HEK293 (cell line): ENCODE results near the gene HAT1.

ENCODE experiments used
- BCL11A ChIP-seq: fragments of 450-650 bp; formaldehyde crosslinking; IDR thresholded peaks from 2 replicates; pipeline ENCODE4 v1.5.1; 2016; ENCODE audit warnings: low read depth, missing biosample characterization, missing genetic modification characterization
- EGR2 ChIP-seq: fragments of 450-650 bp; formaldehyde crosslinking; IDR thresholded peaks from 2 replicates; pipeline ENCODE4 v1.5.1; 2016; ENCODE audit warnings: low read depth, missing biosample characterization, missing genetic modification characterization
- GLI2 ChIP-seq: fragments of 450-650 bp; formaldehyde crosslinking; IDR thresholded peaks from 2 replicates; pipeline ENCODE4; 2017; ENCODE audit warnings: missing biosample characterization, missing genetic modification characterization, low read depth, borderline replicate concordance
- KLF16 ChIP-seq: fragments of 450-650 bp; formaldehyde crosslinking; IDR thresholded peaks from 2 replicates; pipeline ENCODE4 v1.5.1; 2017; ENCODE audit warnings: missing biosample characterization, missing genetic modification characterization
- OSR2 ChIP-seq: fragments of 450-650 bp; formaldehyde crosslinking; IDR thresholded peaks from 2 replicates; pipeline ENCODE4 v1.5.1; 2016; ENCODE audit warnings: missing biosample characterization, missing genetic modification characterization
- RBAK ChIP-seq: fragments of 450-650 bp; formaldehyde crosslinking; IDR thresholded peaks from 2 replicates; pipeline ENCODE4 v1.5.1; 2016; ENCODE audit warnings: missing biosample characterization, missing genetic modification characterization
- SP7 ChIP-seq: fragments of 450-650 bp; formaldehyde crosslinking; IDR thresholded peaks from 2 replicates; pipeline ENCODE4 v1.5.1; 2016; ENCODE audit warnings: missing biosample characterization, missing genetic modification characterization
- WT1 ChIP-seq: fragments of 450-650 bp; formaldehyde crosslinking; IDR thresholded peaks from 2 replicates; pipeline ENCODE4 v1.5.1; 2016; ENCODE audit warnings: missing biosample characterization, missing genetic modification characterization
- ZBTB48 ChIP-seq: fragments of 450-650 bp; formaldehyde crosslinking; IDR thresholded peaks from 2 replicates; pipeline ENCODE4 v1.5.1; 2016; ENCODE audit warnings: missing biosample characterization, missing genetic modification characterization
- ZBTB7A ChIP-seq: fragments of 450-650 bp; formaldehyde crosslinking; IDR thresholded peaks from 2 replicates; pipeline ENCODE4 v1.5.1; 2016; ENCODE audit warnings: low read depth, missing biosample characterization, missing genetic modification characterization
- ZEB2 ChIP-seq: fragments of 450-650 bp; formaldehyde crosslinking; IDR thresholded peaks from 2 replicates; pipeline ENCODE4 v1.5.1; 2016; ENCODE audit warnings: missing biosample characterization, missing genetic modification characterization
- ZNF155 ChIP-seq: fragments of 450-650 bp; formaldehyde crosslinking; IDR thresholded peaks from 2 replicates; pipeline ENCODE4 v1.5.1; 2016; ENCODE audit warnings: missing biosample characterization, missing genetic modification characterization
- ZNF311 ChIP-seq: fragments of 450-650 bp; formaldehyde crosslinking; IDR thresholded peaks from 2 replicates; pipeline ENCODE4 v1.5.1; 2017; ENCODE audit warnings: missing biosample characterization, missing genetic modification characterization, borderline replicate concordance
- ZNF391 ChIP-seq: fragments of 450-650 bp; formaldehyde crosslinking; IDR thresholded peaks from 2 replicates; pipeline ENCODE4 v1.5.1; 2016; ENCODE audit warnings: low read depth, missing biosample characterization, missing genetic modification characterization, borderline replicate concordance
- ZNF514 ChIP-seq: fragments of 450-650 bp; formaldehyde crosslinking; IDR thresholded peaks from 2 replicates; pipeline ENCODE4 v1.5.1; 2016; ENCODE audit warnings: missing biosample characterization, missing genetic modification characterization
- ZNF518A ChIP-seq: fragments of 450-650 bp; formaldehyde crosslinking; conservative IDR thresholded peaks from 2 replicates; pipeline ENCODE4 v1.5.1; 2016; ENCODE audit warnings: low read depth, missing biosample characterization, missing genetic modification characterization
- ZNF580 ChIP-seq: fragments of 450-650 bp; formaldehyde crosslinking; IDR thresholded peaks from 2 replicates; pipeline ENCODE4 v1.5.1; 2016; ENCODE audit warnings: missing biosample characterization, missing genetic modification characterization
- ZNF747 ChIP-seq: fragments of 450-650 bp; formaldehyde crosslinking; IDR thresholded peaks from 2 replicates; pipeline ENCODE4 v1.5.1; 2016; ENCODE audit warnings: missing biosample characterization, missing genetic modification characterization
- ZNF792 ChIP-seq: fragments of 450-650 bp; formaldehyde crosslinking; IDR thresholded peaks from 2 replicates; pipeline ENCODE4 v1.5.1; 2016; ENCODE audit warnings: missing biosample characterization, missing genetic modification characterization
- ZSCAN30 ChIP-seq: fragments of 450-650 bp; IDR thresholded peaks from 2 replicates; pipeline ENCODE4 v1.5.1; 2018; ENCODE audit warnings: missing biosample characterization, mild to moderate bottlenecking, missing genetic modification characterization, moderate library complexity
- TF ChIP-seq, protein P1 (sequence below): fragments of 450-650 bp; IDR thresholded peaks from 2 replicates; pipeline ENCODE4 v1.5.1; 2018; ENCODE audit warnings: missing biosample characterization, missing genetic modification characterization
- TF ChIP-seq, protein P2 (sequence below): fragments of 450-650 bp; formaldehyde crosslinking; IDR thresholded peaks from 2 replicates; pipeline ENCODE4 v1.5.0; 2017; ENCODE audit warnings: missing biosample characterization, missing genetic modification characterization, borderline replicate concordance
- TF ChIP-seq, protein P3 (sequence below): fragments of 450-650 bp; formaldehyde crosslinking; IDR thresholded peaks from 2 replicates; pipeline ENCODE4 v1.5.1; 2016; ENCODE audit warnings: missing biosample characterization, missing genetic modification characterization
- TF ChIP-seq, protein P4 (sequence below): fragments of 450-650 bp; formaldehyde crosslinking; IDR thresholded peaks from 2 replicates; pipeline ENCODE4 v1.5.1; 2017; ENCODE audit warnings: missing biosample characterization, missing genetic modification characterization

Gene HAT1

DNA sequence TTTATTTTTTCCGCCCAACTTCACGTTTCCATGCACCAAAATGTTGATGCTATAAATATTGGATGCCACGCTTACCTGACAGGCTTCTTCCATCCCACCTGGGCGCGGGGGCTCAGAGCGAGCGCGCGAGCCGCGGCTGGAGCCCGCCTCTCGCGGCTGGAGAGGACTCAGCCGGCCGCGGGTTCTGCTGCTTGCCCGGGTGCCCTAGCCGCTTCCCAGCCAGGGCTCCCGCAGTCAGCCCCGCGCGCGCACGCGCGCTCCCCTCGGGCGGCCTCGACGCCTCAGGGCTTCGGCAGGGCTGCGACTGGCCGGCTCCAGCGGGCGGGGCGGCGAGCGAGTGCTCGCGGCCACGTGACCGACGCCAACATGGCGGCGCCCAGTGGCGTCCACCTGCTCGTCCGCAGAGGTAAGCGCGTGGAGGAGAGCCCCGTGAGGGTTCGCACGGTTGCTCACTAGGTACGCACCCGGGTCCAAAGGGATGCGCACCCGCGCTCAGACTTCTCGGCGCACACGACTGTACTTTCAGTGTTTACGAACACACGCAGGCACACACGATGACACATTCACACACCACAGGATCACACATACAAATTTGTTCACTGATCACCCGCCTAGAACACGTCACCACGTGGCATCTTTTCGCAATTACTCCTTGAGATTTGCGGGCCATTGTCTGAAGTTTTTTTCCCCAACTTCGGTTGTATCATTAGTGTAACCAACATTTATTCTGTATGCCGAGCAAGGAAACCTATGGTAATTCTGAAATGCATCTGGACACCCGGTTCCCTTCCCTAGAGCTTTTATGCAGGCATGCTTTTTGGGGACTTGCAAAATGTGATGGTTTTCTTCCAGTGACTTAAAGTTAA, 77.6 kb downstream of the HAT1 start, which contains the start of gene METAP1D (continued):
- no peak for TF ChIP-seq ZNF518A (tag by site-specific recombination)
- TF ChIP-seq ZNF391 = peak; percentile 74; the same call in 1 of the 2 replicates
- TF ChIP-seq OSR2 = no peak
- peak; percentile 67; the same call in 1 of the 2 replicates for TF ChIP-seq KLF16 (tag by site-specific recombination)
- TF ChIP-seq ZNF580 (tag by site-specific recombination) = peak; percentile 69; the same call in 1 of the 2 replicates
- peak; percentile 78 for TF ChIP-seq SP7 (tag by site-specific recombination)
- TF ChIP-seq, protein P1, sequence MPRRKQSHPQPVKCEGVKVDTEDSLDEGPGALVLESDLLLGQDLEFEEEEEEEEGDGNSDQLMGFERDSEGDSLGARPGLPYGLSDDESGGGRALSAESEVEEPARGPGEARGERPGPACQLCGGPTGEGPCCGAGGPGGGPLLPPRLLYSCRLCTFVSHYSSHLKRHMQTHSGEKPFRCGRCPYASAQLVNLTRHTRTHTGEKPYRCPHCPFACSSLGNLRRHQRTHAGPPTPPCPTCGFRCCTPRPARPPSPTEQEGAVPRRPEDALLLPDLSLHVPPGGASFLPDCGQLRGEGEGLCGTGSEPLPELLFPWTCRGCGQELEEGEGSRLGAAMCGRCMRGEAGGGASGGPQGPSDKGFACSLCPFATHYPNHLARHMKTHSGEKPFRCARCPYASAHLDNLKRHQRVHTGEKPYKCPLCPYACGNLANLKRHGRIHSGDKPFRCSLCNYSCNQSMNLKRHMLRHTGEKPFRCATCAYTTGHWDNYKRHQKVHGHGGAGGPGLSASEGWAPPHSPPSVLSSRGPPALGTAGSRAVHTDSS (tag by site-specific recombination) = no peak
- no peak for TF ChIP-seq ZNF792 (tag by site-specific recombination)
- TF ChIP-seq, protein P2, sequence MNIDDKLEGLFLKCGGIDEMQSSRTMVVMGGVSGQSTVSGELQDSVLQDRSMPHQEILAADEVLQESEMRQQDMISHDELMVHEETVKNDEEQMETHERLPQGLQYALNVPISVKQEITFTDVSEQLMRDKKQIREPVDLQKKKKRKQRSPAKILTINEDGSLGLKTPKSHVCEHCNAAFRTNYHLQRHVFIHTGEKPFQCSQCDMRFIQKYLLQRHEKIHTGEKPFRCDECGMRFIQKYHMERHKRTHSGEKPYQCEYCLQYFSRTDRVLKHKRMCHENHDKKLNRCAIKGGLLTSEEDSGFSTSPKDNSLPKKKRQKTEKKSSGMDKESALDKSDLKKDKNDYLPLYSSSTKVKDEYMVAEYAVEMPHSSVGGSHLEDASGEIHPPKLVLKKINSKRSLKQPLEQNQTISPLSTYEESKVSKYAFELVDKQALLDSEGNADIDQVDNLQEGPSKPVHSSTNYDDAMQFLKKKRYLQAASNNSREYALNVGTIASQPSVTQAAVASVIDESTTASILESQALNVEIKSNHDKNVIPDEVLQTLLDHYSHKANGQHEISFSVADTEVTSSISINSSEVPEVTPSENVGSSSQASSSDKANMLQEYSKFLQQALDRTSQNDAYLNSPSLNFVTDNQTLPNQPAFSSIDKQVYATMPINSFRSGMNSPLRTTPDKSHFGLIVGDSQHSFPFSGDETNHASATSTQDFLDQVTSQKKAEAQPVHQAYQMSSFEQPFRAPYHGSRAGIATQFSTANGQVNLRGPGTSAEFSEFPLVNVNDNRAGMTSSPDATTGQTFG (tag by site-specific recombination) = no peak
- no peak for TF ChIP-seq BCL11A (tag by site-specific recombination)
- no peak for TF ChIP-seq RBAK (tag by site-specific recombination)
- TF ChIP-seq ZSCAN30 = peak; percentile 54
- peak; percentile 85; the same call in 1 of the 2 replicates for TF ChIP-seq ZEB2 (tag by site-specific recombination)
- no peak for TF ChIP-seq ZNF155 (tag by site-specific recombination)
- no peak for TF ChIP-seq ZNF747 (tag by site-specific recombination)
- TF ChIP-seq ZBTB48 (tag by site-specific recombination) = 0 out of 2 replicates have a peak, but pooled peaks have one; percentile 16
- TF ChIP-seq WT1 = peak; percentile 14; the same call in 1 of the 2 replicates
- no peak for TF ChIP-seq ZBTB7A (tag by site-specific recombination)
- TF ChIP-seq GLI2 (tag by site-specific recombination) = no peak
- no peak for TF ChIP-seq ZNF514 (tag by site-specific recombination)
- no peak for TF ChIP-seq EGR2 (tag by site-specific recombination)
- TF ChIP-seq, protein P3, sequence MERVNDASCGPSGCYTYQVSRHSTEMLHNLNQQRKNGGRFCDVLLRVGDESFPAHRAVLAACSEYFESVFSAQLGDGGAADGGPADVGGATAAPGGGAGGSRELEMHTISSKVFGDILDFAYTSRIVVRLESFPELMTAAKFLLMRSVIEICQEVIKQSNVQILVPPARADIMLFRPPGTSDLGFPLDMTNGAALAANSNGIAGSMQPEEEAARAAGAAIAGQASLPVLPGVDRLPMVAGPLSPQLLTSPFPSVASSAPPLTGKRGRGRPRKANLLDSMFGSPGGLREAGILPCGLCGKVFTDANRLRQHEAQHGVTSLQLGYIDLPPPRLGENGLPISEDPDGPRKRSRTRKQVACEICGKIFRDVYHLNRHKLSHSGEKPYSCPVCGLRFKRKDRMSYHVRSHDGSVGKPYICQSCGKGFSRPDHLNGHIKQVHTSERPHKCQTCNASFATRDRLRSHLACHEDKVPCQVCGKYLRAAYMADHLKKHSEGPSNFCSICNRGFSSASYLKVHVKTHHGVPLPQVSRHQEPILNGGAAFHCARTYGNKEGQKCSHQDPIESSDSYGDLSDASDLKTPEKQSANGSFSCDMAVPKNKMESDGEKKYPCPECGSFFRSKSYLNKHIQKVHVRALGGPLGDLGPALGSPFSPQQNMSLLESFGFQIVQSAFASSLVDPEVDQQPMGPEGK (tag by site-specific recombination) = no peak
- TF ChIP-seq, protein P4, sequence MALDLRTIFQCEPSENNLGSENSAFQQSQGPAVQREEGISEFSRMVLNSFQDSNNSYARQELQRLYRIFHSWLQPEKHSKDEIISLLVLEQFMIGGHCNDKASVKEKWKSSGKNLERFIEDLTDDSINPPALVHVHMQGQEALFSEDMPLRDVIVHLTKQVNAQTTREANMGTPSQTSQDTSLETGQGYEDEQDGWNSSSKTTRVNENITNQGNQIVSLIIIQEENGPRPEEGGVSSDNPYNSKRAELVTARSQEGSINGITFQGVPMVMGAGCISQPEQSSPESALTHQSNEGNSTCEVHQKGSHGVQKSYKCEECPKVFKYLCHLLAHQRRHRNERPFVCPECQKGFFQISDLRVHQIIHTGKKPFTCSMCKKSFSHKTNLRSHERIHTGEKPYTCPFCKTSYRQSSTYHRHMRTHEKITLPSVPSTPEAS (tag by site-specific recombination) = peak; percentile 68
- TF ChIP-seq ZNF311 (tag by site-specific recombination) = no peak
